HG03097 (cell line): ENCODE results near the gene RHBDF2.

Source experiments
- ATAC-seq: cut with Tn5 transposase; IDR thresholded peaks from one replicate; pipeline ENCODE4 v1.9.1; 2021; ENCODE audit not compliant: unreplicated experiment, low FRiP score

RHBDF2 gene

GRCh38 chr17:76467809-76468633 is 33.2 kb downstream of the RHBDF2 start:
- no peak for ATAC-seq

DNA sequence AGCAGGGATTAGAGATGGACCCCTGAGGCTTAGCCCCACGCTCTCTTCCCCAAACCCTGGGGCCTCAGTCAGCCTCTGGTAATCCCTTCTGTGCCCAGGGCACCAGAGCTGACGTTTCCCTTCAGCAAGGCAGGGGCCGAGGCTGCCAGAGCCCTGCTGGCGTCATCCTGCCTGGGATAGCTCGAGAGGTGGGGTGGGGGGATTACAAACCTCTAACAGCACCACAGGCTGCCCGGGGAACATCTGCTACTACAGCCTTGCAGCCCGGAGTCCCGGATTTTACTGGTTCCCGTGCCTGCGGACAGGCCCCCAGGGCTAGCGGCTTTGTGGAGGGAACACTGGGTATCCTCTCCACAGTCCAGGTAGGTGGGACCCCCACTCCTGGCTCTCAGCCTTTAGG is 33.9 kb downstream of the RHBDF2 start, which contains the start of gene AANAT:
Gene AANAT (plus strand): TSS at position 238 of the 400 bp plus-strand sequence. CDS start 1,144 bp downstream, outside the sequence.
- no peak for ATAC-seq

DNA sequence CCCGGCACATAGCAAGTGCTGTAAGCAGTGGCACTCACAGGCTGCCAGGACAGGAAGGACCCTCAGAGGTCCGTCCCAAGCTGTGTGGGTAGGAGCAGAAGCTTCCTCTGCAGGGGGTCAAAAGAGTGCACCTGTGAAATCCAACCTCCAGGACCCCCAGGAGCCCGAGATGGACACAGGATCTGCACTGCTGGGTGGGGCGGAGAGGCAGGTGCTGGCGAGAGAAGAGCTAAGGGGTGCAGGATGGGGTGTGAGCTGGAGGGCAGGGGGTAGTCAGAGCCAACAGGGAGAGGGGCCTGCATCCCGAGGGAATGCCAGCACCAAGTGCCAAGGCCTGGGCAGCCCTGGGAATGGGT is 34.5 kb downstream of the RHBDF2 start:
- no peak for ATAC-seq

DNA sequence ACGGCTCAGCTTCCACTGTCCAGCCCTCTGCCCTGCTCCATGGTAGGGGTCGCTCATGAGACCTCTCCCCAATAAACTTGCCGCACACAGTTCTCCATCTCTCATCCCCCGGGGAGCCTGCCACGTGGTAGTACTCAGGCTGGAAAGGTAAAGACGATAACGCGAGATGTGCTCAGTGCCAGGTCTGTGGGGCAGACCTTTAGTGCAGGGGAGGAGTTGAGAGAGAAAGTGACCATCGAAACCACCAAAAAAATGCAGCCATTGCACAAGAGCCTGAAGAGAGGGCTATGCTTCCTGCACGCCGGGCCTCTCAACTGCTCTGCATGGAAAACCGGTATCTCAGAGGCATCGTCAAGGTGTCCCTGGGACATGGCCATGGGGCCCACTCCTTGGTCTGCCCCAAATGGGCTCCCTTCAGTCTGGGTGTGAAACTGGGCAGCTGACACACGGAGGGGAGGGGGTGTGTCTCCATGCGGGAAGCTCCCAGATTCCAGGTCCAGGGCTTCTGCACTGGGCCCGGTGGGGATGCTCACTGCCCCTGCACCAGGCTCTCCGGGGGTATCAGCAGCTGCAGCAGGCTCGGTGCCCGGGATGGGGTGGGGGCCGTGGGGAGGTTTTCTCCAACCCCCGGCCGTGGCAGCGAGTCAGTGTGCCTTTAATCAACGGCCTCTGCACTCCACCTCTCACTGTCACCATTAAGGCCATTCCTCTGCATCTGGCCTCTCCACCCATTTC is 38.5 kb downstream of the RHBDF2 start:
- no peak for ATAC-seq

- ATAC-seq = no peak
These were observed 39.3 kb downstream of the RHBDF2 start for GRCh38 chr17:76461765-76462555.

DNA sequence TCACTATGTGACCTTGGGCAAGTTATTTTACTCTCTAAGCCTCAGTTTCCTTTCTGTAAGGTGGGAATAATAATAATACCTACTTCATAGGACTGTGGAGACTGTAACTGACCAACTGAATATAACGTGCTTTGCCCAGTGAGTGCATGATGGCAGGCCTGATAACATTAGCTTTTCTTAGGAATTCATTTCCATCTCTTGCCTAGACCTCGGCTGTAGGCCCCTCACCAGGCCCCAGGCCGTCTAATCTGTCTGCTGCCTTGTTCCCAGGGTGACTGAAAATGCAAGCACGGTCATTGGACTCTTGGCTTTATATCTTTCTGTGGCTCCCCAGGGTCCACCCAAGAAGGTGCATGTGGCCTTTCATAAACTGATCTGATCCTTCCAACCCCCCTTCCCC is 41.5 kb downstream of the RHBDF2 start:
- no peak for ATAC-seq

GRCh38 chr17:76458580-76459490 is 42.4 kb downstream of the RHBDF2 start:
- no peak for ATAC-seq

DNA sequence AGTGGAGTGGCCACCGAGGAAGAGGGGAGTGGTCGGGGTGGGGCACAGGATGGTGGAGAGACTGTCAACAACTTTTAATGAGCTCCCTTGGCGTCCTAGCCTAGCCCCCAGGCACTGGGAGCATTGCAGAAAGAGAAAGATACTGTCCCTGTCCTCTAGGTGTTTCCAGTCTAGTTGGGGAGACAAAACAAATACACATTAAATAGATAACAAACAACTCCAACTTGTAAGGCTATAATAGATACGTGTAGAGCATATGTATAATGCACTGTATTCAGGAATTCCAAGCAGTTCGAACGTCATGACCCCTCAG is 47.8 kb downstream of the RHBDF2 start:
- no peak for ATAC-seq

DNA sequence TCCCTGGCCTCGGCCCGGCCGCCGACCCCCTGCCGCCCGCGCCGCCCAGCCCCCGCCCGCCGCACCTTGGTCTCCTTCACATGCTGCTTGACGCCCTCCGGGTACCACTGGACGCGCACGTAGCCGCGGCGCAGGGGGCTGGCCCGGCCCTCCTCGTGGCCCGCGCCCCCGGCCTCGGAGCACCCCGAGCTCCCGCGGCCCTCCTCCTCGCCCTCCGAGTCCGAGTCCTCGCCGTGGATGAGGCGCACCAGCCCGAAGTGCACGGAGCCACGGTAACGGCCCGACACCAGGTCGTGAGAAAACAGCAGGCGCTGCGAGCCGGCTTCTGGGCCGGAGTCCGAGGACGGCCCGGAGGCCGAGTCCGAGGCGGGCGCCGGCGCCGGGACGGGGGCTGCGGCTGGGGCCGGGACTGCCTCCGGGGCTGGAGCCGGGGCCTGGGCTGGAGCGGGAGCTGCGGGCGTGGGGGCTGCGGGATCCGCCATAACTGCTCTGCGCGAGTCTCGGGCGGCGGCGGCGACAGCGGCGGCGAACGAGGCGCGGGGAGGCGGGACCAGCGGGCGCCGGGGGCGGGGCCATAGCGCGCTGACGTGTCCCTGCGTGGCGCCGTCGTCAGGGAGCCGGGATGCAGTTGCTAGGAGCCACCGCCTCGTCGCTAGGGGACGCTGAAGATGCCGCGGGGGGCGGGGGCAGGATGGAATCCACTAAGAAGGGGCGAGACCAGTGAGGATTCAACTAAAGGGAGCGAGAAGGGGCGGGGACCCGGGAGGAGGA is 48.4 kb downstream of the RHBDF2 start, which contains the start of gene UBE2O:
Gene UBE2O (minus strand): TSS at position 493 of the 771 bp plus-strand sequence. CDS start 11 bp downstream, at position 482.
- ATAC-seq = peak; percentile 85

GRCh38 chr17:76452127-76452659 is 49.0 kb downstream of the RHBDF2 start:
- no peak for ATAC-seq

DNA sequence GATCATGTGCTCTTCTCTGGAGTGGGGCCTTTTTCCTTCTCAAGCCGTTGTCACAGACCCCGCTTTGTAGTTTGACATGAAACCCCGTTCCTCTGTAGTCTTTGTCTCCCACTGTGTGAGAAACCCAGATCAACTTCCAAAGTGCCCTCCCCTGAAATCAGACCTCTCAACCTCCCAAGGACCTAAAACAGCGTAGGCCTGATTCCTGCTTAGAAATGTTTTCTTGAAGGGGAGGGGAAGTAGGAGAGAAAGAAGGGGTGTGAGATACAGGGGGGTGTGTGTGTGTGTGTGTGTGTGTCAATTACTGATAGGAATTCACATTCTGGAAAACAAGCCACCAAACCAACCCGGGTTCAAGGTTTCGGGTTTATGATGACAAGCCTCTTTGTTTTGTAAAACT is 49.7 kb downstream of the RHBDF2 start:
- no peak for ATAC-seq

DNA sequence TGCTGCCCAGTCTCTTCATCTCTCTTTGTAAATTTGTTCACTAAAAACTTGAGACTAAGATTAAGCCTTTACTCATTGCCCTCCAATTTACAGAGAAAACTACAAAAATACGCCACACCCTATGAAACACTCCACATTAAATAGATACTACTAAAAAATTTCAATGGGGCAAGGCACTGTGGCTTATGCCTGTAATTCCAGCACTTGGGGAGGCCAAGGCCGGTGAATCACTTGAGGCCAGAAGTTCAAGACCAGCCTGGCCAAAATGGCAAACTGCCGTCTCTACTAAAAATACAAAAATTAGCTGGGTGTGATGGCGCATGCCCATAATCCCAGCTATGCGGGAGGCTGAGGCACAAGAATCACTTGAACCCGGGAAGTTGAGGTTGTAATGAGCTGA is 52.1 kb downstream of the RHBDF2 start:
- ATAC-seq = no peak

GRCh38 chr17:76447931-76448652 is 53.1 kb downstream of the RHBDF2 start:
- ATAC-seq = no peak

DNA sequence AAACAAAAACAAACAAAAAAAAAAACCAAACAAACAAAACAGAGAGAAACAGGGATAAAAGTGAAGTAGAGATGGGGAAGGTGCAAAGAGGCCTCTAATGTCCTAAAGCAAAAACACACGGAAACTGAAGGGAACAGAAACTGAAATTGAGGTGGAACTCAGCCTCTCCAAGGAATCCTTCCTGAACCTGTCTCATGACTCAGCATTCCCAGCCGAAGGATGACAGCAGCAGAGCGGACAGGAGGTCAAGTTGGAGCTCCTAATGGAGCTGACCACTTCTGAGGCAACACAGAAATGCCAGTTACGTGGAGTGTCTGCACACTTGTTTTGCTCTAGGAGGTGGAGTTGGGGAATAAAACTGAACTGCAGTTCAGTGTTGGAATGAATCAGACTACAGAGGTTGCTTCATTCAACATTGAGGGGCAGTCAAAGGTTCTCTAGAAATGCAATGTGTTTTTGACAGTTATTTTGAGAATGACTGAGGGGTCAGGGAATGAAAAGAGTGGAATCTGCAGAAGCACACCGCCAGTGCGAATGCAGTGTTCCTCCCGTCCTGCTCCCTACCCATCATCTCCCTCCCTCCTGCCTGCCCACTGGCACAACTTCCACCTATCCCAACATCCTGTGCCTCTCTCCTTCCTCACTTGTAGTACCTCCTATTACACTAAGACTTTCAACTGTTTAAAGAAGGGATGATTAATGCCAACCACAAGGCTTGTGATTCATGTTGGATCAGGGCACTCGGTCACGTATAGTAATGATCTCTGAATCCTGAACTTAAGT is 54.6 kb downstream of the RHBDF2 start:
- no peak for ATAC-seq

DNA sequence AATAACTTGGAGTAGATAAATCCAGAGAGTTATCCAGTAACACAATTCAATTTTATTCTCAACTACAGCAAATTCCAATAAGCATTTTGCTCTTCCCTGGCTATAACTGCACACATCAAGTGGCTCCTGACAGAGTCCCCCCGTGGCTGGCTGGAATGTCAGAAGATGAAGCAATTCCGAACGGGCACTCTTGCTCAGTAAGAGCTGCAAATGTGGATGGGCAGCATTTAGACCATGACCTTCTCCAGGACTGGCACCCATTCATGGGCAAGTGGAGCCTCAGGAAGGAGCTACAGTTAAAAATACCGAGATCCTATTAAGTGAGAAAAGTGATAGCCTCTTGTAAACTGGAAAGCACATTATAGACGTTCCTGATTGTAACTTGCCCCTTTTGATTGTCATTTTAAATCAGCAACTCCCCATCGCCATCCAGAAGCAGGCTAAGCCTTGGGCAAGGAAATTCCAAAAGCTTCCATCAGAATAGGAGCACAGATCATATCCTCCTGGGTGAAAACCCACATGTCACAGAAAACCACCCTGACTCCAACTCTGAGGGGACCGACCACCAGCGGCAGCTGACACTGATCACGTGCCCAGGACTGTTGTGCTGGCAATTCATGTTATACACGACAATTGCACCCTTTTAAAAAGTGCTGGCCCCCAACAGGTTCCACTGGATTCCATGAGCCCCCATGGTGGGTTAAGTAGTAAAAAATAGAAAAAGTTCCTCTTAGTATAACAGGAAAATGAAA is 55.4 kb downstream of the RHBDF2 start:
- ATAC-seq = no peak

DNA sequence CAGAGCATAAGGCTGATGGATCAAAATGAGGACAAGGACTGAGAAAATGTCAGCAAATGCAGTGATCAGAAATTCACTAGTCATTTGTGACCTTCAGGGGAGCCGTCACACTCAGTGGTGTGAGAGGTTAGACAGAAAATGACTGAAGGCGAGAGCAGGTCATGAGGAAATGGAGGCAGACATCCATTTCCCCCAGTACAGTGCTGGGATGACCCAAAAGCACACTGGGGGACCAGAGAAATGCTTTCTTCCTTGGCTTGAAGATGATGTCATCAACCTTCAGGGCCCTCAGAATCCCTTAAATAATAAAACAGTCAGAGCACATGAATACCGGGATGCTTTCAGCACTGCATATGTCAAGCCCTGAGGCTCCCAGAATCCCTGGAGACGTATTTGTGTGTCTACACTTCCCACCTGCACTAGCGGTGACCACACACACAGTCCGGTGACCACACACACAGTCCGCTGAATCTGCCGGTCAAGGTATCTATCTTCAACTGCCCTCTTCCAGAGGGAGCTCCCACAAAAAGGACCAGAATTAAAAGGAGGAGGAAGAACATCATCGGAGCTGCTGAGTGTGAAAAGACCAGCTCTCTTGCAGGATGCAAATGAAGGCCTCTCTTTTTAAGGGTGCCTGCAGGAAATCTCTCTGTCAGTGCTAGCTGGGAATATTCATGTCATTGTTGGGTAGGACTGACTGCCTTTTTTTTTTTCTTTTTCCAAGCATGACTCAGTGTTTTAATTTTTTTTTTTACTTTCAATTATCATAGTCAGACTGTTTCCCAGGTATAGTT is 56.5 kb downstream of the RHBDF2 start:
- no peak for ATAC-seq
